GM11168 (cell line): ENCODE results near the gene USP17L5.
"Not testable (repeated sequence)": the region's sequence is repeated elsewhere in the genome, so short reads cannot be mapped to it uniquely, and the experiment has no call there.

Experiments
- in situ Hi-C: fragments of 300-500 bp; cut with MboI; formaldehyde crosslinking; loops from one replicate; pipeline ENCODE4 v1.12.0; 2022; ENCODE audit warnings: low sequenced_read_pairs; ENCODE audit not compliant: unreplicated experiment

The USP17L5 gene, protein sequence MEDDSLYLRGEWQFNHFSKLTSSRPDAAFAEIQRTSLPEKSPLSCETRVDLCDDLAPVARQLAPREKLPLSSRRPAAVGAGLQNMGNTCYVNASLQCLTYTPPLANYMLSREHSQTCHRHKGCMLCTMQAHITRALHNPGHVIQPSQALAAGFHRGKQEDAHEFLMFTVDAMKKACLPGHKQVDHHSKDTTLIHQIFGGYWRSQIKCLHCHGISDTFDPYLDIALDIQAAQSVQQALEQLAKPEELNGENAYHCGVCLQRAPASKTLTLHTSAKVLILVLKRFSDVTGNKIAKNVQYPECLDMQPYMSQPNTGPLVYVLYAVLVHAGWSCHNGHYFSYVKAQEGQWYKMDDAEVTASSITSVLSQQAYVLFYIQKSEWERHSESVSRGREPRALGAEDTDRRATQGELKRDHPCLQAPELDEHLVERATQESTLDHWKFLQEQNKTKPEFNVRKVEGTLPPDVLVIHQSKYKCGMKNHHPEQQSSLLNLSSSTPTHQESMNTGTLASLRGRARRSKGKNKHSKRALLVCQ

DNA sequence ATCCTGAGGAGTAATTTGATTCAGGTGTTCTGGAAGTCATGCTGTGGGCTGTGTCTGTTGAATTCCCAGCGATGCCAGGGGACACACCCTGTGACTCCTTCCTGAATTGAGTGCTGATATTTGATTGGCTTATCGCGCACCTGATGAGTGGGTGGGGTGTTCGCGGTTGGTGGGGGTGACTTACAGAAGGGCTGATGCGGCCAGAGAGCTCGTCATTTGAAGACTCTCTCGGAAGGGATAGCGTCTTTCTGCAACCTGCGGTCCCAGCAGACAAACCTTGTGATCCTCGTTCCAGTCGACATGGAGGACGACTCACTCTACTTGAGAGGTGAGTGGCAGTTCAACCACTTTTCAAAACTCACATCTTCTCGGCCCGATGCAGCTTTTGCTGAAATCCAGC is at the start of gene USP17L5:
Gene USP17L5, plus strand, starts transcription at position 301 of the 400 bp plus-strand sequence. Its CDS starts 0 bp downstream, at position 301.
- in situ Hi-C loops: not testable (repeated sequence)

DNA sequence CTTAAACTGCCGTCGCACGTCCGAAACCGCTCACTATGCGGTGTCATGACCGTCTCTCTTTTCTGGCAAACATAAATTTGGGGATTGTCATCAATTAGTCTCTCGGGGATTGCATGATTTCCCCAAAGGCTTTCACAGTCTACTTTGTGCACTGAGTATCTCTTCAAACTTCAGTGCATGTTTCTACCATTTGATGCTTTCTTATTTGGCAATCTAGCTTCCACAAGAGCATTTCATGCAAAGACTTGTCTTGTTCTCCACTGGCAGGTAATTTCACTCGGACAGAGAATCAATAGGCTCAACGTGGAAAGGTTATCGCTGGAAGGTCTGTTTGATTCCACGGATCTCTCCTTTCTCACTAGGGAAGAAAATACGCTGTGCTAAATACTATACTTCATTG is 15.0 kb upstream of the USP17L5 start:
- in situ Hi-C loops: not testable (repeated sequence)

DNA sequence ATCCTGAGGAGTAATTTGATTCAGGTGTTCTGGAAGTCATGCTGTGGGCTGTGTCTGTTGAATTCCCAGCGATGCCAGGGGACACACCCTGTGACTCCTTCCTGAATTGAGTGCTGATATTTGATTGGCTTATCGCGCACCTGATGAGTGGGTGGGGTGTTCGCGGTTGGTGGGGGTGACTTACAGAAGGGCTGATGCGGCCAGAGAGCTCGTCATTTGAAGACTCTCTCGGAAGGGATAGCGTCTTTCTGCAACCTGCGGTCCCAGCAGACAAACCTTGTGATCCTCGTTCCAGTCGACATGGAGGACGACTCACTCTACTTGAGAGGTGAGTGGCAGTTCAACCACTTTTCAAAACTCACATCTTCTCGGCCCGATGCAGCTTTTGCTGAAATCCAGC is 14.3 kb upstream of the USP17L5 start, which contains the start of gene USP17L24:
Gene USP17L24, plus strand, starts transcription at position 301 of the 400 bp plus-strand sequence. Its CDS starts 0 bp downstream, at position 301.
- in situ Hi-C loops: not testable (repeated sequence)

DNA sequence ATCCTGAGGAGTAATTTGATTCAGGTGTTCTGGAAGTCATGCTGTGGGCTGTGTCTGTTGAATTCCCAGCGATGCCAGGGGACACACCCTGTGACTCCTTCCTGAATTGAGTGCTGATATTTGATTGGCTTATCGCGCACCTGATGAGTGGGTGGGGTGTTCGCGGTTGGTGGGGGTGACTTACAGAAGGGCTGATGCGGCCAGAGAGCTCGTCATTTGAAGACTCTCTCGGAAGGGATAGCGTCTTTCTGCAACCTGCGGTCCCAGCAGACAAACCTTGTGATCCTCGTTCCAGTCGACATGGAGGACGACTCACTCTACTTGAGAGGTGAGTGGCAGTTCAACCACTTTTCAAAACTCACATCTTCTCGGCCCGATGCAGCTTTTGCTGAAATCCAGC is 9.6 kb upstream of the USP17L5 start, which contains the start of gene USP17L25:
Gene USP17L25, plus strand, starts transcription at position 301 of the 400 bp plus-strand sequence. Its CDS starts 0 bp downstream, at position 301.
- in situ Hi-C loops: not testable (repeated sequence)

DNA sequence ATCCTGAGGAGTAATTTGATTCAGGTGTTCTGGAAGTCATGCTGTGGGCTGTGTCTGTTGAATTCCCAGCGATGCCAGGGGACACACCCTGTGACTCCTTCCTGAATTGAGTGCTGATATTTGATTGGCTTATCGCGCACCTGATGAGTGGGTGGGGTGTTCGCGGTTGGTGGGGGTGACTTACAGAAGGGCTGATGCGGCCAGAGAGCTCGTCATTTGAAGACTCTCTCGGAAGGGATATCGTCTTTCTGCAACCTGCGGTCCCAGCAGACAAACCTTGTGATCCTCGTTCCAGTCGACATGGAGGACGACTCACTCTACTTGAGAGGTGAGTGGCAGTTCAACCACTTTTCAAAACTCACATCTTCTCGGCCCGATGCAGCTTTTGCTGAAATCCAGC is 4.8 kb upstream of the USP17L5 start, which contains the start of gene USP17L26:
Gene USP17L26, plus strand, starts transcription at position 301 of the 400 bp plus-strand sequence. Its CDS starts 0 bp downstream, at position 301.
- in situ Hi-C loops: not testable (repeated sequence)

DNA sequence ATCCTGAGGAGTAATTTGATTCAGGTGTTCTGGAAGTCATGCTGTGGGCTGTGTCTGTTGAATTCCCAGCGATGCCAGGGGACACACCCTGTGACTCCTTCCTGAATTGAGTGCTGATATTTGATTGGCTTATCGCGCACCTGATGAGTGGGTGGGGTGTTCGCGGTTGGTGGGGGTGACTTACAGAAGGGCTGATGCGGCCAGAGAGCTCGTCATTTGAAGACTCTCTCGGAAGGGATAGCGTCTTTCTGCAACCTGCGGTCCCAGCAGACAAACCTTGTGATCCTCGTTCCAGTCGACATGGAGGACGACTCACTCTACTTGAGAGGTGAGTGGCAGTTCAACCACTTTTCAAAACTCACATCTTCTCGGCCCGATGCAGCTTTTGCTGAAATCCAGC is 4.6 kb downstream of the USP17L5 start, which contains the start of gene USP17L27:
Gene USP17L27, plus strand, starts transcription at position 301 of the 400 bp plus-strand sequence. Its CDS starts 0 bp downstream, at position 301.
- in situ Hi-C loops: not testable (repeated sequence)

DNA sequence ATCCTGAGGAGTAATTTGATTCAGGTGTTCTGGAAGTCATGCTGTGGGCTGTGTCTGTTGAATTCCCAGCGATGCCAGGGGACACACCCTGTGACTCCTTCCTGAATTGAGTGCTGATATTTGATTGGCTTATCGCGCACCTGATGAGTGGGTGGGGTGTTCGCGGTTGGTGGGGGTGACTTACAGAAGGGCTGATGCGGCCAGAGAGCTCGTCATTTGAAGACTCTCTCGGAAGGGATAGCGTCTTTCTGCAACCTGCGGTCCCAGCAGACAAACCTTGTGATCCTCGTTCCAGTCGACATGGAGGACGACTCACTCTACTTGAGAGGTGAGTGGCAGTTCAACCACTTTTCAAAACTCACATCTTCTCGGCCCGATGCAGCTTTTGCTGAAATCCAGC is 9.4 kb downstream of the USP17L5 start, which contains the start of gene USP17L28:
Gene USP17L28, plus strand, starts transcription at position 301 of the 400 bp plus-strand sequence. Its CDS starts 0 bp downstream, at position 301.
- in situ Hi-C loops: not testable (repeated sequence)

DNA sequence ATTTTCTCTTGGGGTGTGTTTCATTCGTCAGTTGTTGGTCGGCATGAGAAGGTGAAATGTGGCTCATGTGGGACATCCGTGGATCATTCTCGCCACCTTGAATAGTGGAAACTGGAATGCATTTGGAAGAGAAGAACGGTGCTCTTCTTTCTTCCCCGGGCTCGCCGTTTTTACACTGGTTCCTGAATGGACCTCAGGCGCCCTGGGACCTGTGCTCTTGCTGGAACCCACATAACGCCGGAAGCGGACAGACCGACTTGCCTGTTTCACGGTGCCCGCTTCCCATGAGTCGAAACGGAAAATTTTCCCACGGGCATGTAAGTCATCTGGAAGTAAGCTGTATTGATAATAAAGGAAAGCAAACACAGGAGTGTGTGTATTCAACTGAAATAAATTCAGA is 11.7 kb downstream of the USP17L5 start:
- in situ Hi-C loops: loop anchor here (25.0 kb wide), 1 partner anchor 214 kb away; no protein-coding TSS in a partner anchor

DNA sequence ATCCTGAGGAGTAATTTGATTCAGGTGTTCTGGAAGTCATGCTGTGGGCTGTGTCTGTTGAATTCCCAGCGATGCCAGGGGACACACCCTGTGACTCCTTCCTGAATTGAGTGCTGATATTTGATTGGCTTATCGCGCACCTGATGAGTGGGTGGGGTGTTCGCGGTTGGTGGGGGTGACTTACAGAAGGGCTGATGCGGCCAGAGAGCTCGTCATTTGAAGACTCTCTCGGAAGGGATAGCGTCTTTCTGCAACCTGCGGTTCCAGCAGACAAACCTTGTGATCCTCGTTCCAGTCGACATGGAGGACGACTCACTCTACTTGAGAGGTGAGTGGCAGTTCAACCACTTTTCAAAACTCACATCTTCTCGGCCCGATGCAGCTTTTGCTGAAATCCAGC is 14.1 kb downstream of the USP17L5 start, which contains the start of gene USP17L29:
Gene USP17L29, plus strand, starts transcription at position 301 of the 400 bp plus-strand sequence. Its CDS starts 0 bp downstream, at position 301.
- in situ Hi-C loops: loop anchor here (25.0 kb wide), 1 partner anchor 216 kb away; no protein-coding TSS in a partner anchor

DNA sequence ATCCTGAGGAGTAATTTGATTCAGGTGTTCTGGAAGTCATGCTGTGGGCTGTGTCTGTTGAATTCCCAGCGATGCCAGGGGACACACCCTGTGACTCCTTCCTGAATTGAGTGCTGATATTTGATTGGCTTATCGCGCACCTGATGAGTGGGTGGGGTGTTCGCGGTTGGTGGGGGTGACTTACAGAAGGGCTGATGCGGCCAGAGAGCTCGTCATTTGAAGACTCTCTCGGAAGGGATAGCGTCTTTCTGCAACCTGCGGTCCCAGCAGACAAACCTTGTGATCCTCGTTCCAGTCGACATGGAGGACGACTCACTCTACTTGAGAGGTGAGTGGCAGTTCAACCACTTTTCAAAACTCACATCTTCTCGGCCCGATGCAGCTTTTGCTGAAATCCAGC is 23.6 kb downstream of the USP17L5 start, which contains the start of gene USP17L30:
Gene USP17L30, plus strand, starts transcription at position 301 of the 400 bp plus-strand sequence. Its CDS starts 0 bp downstream, at position 301.
- in situ Hi-C loops: loop anchor here (25.0 kb wide), 1 partner anchor 226 kb away; no protein-coding TSS in a partner anchor

DNA sequence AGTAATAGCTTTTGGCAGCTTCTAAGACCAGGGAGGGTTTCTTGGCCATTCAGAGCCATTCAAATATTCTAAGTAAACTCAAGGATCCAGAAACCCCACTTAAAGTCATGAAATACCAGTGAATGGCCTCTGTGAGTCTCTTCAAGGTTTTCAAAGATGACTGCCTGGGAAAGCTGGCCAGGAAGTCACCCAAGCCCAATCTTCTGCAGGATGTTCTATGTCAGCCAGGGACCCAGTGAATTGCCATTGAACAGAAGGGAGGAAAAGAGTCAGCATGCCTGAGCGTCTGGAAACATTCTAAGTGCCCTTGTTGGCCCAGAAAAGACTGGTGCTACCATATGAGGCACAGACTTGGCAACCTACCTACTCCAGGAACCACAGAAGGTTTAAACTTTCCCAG is 40.7 kb downstream of the USP17L5 start:
- in situ Hi-C loops: loop anchor here (25.0 kb wide), 1 partner anchor 143 kb away; the partner anchor contains the start of genes USP17L15, USP17L17 and USP17L18

DNA sequence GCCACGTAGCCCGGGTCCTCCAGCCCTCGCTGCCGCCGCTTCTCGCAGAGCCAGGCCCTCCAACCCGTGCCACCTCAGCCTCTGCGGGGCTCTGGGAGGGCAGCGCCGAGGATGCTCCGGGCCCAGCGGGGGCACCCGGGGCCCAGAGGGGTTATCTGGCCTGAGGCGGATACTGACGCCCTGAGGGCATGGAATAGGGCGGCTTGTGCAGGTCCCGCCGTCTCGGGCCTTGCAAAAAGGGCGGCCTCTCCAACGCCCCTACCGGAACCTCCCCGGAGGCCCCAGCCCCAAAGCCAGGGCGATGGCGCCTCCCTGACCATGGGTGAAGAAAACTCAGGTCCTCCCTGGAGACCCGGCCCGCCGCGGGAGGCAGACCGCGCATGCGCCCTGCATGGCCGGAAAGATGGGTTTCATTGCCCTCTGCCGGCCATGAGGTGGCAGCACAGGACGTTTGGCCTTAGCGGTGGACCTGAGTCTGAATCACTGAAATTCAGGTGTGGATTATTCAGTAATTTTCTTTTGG is 41.9 kb downstream of the USP17L5 start:
- in situ Hi-C loops: loop anchor here (25.0 kb wide), 1 partner anchor 144 kb away; the partner anchor contains the start of genes USP17L15, USP17L17 and USP17L18

DNA sequence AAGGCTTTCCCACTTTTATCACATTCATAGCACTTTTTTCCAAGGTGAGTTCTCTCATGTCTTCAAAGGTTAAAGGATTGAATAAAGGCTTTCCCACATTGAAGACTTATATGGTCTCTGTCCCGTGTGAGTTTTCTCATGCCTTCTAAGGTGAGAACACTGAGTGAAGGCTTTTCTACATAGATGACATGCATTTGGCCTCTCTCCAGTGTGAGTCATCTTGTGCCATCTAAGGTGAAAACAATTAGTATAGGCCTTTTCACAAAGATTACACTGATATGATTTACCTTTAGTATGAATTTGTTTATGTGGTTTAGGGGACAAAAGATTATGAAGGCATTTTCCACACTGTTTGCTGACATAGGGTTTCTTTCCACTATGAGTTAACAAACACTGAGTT is 44.9 kb downstream of the USP17L5 start:
- in situ Hi-C loops: loop anchor here (25.0 kb wide), 1 partner anchor 147 kb away; the partner anchor contains the start of genes USP17L15, USP17L17 and USP17L18

DNA sequence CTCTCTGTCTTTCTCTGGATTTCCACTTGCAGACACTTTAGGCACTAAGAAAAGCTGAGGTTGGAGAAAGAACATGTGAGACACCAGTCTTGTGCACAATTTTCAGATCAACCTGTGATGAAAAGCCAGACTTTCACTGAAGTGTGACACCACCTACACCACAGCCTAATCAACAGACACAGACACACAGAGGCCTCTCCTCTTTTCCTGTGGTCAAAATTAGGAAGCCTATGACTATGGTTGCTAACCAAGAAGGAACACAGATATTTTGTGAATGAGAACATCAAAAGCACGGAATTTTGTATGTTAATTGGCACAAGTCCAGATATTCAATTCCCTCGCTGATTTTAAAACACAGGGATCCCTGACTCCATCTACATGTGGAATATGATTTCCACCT is 49.8 kb downstream of the USP17L5 start:
- in situ Hi-C loops: loop anchor here (25.0 kb wide), 1 partner anchor 152 kb away; the partner anchor contains the start of genes USP17L15, USP17L17 and USP17L18
